PC-9 (cell line): ENCODE measurements around the gene MAN1C1. TPM values are rescaled to one million over a fixed set of nuclear protein-coding genes. Genes with fewer than 3 reads are reported as not detected.
A peak's percentile ranks its signal among the peaks of the same experiment; 100 is the strongest.

ENCODE experiments used
- BruUV-seq: library from RNA; stranded (reverse); fragments of 400-500 nt; replicated peaks from 2 replicates; lab custom pipeline; 2021; lab: Mats Ljungman, UMichigan
- CTCF ChIA-PET: fragments of 300-600 bp; sonication (Branson Sonifier 250); formaldehyde crosslinking; loops from one replicate; lab custom pipeline; 2022; ENCODE audit warnings: antibody characterized with exemption; lab: Charles Lee
- POLR2A ChIA-PET: fragments of 300-600 bp; sonication (Branson Sonifier 250); formaldehyde crosslinking; loops from one replicate; lab custom pipeline; 2022; ENCODE audit warnings: antibody characterized with exemption; ENCODE audit not compliant: unreplicated experiment; lab: Charles Lee
- DNase-seq, 2 experiments: peaks; one replicate each; pipeline versions ENCODE4 v3.0.0 to v3.0.0-alpha.2; 2015 to 2022; ENCODE audit warnings: mixed read lengths in 1 of 2
- H2AFZ ChIP-seq: fragments of 200-600 bp; sonication (generic); 2 replicates; pipeline ENCODE4 v1.8.1; 2017; ENCODE audit warnings: antibody characterized with exemption
- H3F3A ChIP-seq: fragments of 200-600 bp; sonication (generic); 2 replicates; pipeline ENCODE4 v1.8.1; 2017; ENCODE audit warnings: antibody characterized with exemption, mild to moderate bottlenecking, low read depth; ENCODE audit not compliant: insufficient read depth
- H3K27ac ChIP-seq: fragments of 200-600 bp; sonication (generic); 2 replicates; pipeline ENCODE4 v1.6.1; 2016; ENCODE audit warnings: mixed run types
- H3K27me3 ChIP-seq: fragments of 200-600 bp; sonication (generic); 2 replicates; pipeline ENCODE4 v1.6.1; 2016; ENCODE audit warnings: low read depth, mixed run types; ENCODE audit not compliant: insufficient read depth
- H3K36me3 ChIP-seq: fragments of 200-600 bp; sonication (generic); 2 replicates; pipeline ENCODE4 v1.6.1; 2016; ENCODE audit warnings: low read depth, mixed run types
- H3K4me1 ChIP-seq: fragments of 200-600 bp; sonication (generic); replicated peaks from 2 replicates; pipeline ENCODE4 v1.6.1; 2016; ENCODE audit warnings: mixed run types; ENCODE audit not compliant: insufficient read depth
- H3K4me2 ChIP-seq: fragments of 200-600 bp; sonication (generic); 2 replicates; pipeline ENCODE4 v1.6.1; 2017; ENCODE audit warnings: mixed run types
- H3K4me3 ChIP-seq: fragments of 200-600 bp; sonication (generic); 2 replicates; pipeline ENCODE4 v1.6.1; 2016; ENCODE audit warnings: mixed run types
- H3K79me2 ChIP-seq: fragments of 200-600 bp; sonication (generic); 2 replicates; pipeline ENCODE4 v1.6.1; 2017; ENCODE audit warnings: low read depth, mixed run types
- H3K9me2 ChIP-seq: fragments of 200-600 bp; sonication (generic); 2 replicates; pipeline ENCODE4 v1.8.1; 2017; ENCODE audit warnings: mild to moderate bottlenecking; ENCODE audit not compliant: insufficient read depth
- H3K9me3 ChIP-seq: fragments of 200-600 bp; sonication (generic); 2 replicates; pipeline ENCODE4 v1.8.1; 2016; ENCODE audit warnings: low read depth; ENCODE audit not compliant: insufficient read depth
- H4K20me1 ChIP-seq: fragments of 200-600 bp; sonication (generic); 2 replicates; pipeline ENCODE4 v1.8.1; 2017; ENCODE audit not compliant: insufficient read depth
- CTCF ChIP-seq: fragments of 200-600 bp; sonication (generic); conservative IDR thresholded peaks from 2 replicates; pipeline ENCODE4 v1.6.1; 2017; ENCODE audit warnings: mixed run types, antibody characterized with exemption, mild to moderate bottlenecking, moderate library complexity
- EZH2 ChIP-seq: fragments of 200-600 bp; sonication (generic); IDR thresholded peaks from 2 replicates; pipeline ENCODE4 v1.8.0; 2017; ENCODE audit warnings: antibody characterized with exemption, low read depth
- intact Hi-C: fragments of 100-400 bp; cut with micrococcal nuclease; formaldehyde crosslinking; loops from one replicate; pipeline ENCODE4 v1.10.0; 2022; ENCODE audit not compliant: unreplicated experiment
- total RNA-seq: library from RNA; stranded (reverse); gene quantifications from 2 replicates; pipeline ENCODE4 v1.2.3, GENCODE V29; 2021

MAN1C1 gene
- total RNA-seq, 1 experiment from 2014 or later, result 0.41 TPM

DNA sequence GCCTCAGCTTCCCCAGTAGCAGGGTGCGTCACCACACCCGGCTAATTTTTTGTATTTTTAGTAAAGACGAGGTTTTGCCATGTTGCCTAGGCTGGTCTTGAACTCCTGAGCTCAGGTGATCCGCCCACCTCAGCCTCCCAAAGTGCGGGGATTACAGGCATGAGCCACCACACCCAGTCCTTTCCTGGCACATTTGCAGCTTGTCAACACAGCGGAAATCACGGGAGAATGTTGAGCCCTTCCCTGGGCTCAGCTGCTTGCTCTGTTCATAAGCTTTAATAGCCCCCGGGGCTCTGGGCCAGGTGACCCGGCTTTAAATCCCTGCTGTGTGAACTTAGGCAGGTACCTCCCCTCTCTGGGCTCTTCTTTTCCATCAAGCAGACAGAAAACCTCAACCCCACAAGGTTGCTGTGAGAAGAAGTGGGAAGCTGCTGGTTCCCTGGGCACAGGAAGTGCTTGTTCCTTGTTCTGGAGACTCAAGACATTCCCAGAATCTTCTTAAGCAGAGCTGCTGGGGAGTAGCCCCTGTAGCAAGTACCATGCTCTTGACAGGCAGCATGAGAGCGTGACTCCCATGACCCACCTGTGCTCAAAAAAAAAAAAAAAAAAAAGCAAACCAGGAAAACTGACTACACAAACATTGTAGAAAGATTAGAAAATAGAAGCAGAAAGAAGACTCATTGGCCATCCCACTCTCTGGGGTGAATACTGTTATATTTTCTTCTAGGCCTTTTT, 168.9 kb downstream of the MAN1C1 start:
- H3K9me3 ChIP-seq, result no peaks in the 10 kb centered on the region
- H3K36me3 ChIP-seq, result no peaks in the 10 kb centered on the region
- no peaks in the 10 kb centered on the region for H3K27me3 ChIP-seq
- ChIA-PET CTCF (no interaction called here), POLR2A (no interaction called here)
- peaks cover 9% of the 10 kb centered on the region for H3F3A ChIP-seq
- no TSS peak for BruUV-seq
- H3K4me2 ChIP-seq, result no peak overlapping the region
- intact Hi-C loops, result no loop called here
- H3K9me2 ChIP-seq, result no peaks in the 10 kb centered on the region
- H3K4me1 ChIP-seq, result peaks cover 21% of the 10 kb centered on the region
- no peak for DNase-seq
- H3K27ac ChIP-seq, result no peak overlapping the region
- no peaks in the 10 kb centered on the region for H3K79me2 ChIP-seq
- H3K4me3 ChIP-seq, result no peak overlapping the region
- no peaks in the 10 kb centered on the region for H4K20me1 ChIP-seq
- TF ChIP-seq CTCF, result no peak
- TF ChIP-seq EZH2, result no peak
- no peak overlapping the region for H2AFZ ChIP-seq

DNA sequence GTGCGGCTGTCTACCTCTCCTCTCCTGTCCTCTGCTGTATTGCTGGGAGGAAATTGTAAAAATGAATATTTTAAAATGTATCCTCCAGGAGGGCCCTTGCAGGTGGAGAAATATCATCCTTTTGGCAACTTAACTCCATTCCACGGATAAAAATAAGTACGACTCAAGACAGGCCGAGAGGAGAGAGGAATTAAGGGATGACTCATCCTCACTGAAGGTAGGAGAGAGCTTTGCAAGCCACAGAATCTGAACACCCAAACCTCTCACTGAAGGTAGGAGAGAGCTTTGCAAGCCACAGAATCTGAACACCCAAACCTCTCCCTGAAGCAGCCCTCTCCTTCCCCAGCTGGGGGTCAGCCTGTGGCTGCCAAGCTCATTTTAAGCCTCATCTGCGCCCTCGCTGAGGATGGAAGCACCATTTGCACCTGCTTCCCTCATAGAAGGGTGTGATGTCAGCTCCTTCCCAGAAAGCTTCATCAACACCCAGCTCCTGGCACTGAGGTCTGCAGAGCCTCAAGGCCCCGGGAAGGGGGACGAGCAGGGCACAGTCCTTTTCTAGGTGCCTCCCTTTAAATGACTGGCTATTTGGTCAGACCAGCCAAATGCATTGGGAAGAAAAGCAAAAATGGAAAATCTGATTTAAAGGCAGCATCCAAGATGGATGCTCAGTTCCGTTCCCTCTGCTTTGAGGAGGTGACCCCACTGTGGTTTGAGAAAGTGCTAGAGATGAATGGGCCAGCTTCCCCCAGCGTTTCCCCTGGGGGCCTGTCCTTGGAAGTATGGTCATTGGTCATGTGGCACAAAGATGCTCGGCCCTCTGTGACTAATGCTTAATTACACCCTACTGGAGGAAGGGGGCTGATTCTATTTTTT, 170.5 kb downstream of the MAN1C1 start:
- Histone ChIP-seq H3K9me2 (no peaks in the 10 kb centered on the region), H3K4me2 (peak overlapping the region; percentile 54), H3K9me3 (no peaks in the 10 kb centered on the region), H3K79me2 (no peaks in the 10 kb centered on the region), H3K4me3 (no peak overlapping the region), H3F3A (peaks cover 9% of the 10 kb centered on the region), H3K27me3 (no peaks in the 10 kb centered on the region), H4K20me1 (no peaks in the 10 kb centered on the region), H3K27ac (no peak overlapping the region), H2AFZ (no peak overlapping the region), H3K4me1 (peaks cover 19% of the 10 kb centered on the region), H3K36me3 (no peaks in the 10 kb centered on the region)
- ChIA-PET CTCF (no interaction called here), POLR2A (interaction anchor here (0.6 kb wide), 2 partner anchors 967 to 1042 kb away, joined by 4 to 8 read pairs; partner anchors contain the start of gene CLIC4)
- no peak for TF ChIP-seq EZH2
- no peak for TF ChIP-seq CTCF
- BruUV-seq, result no TSS peak
- DNase-seq, result no peak
- intact Hi-C loops, result no loop called here

DNA sequence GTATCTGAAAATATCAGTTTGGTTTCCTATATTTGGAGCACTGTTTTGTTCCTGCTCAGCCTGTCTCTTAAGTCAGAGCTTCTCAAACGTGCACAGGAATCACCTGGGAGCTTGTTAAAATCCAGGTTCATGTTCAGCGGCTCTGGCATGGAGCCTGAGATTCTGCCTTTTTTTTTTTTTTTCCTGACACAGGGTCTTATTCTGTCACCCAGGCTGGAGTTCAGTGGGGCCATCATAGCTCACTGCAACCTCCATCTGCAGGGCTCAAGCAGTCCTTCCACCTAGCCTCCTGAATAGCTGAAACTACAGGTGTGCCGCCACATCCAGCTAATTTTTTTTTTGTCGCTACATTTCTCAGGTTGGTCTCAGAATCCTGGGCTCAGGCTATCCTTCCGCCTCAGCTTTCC, 171.2 kb downstream of the MAN1C1 start:
- no peaks in the 10 kb centered on the region for H3K36me3 ChIP-seq
- H3K9me3 ChIP-seq, result no peaks in the 10 kb centered on the region
- H3K4me1 ChIP-seq, result peaks cover 19% of the 10 kb centered on the region
- CTCF ChIA-PET, result no interaction called here
- POLR2A ChIA-PET, result no interaction called here
- no peak for DNase-seq
- no peaks in the 10 kb centered on the region for H3K79me2 ChIP-seq
- H3K27ac ChIP-seq, result no peak overlapping the region
- BruUV-seq, result no TSS peak
- peak overlapping the region; percentile 54 for H3K4me2 ChIP-seq
- no peaks in the 10 kb centered on the region for H4K20me1 ChIP-seq
- no peaks in the 10 kb centered on the region for H3K27me3 ChIP-seq
- H3K9me2 ChIP-seq, result no peaks in the 10 kb centered on the region
- TF ChIP-seq CTCF (no peak; the same call in 1 of the 2 replicates), EZH2 (no peak)
- H3K4me3 ChIP-seq, result no peak overlapping the region
- H2AFZ ChIP-seq, result no peak overlapping the region
- H3F3A ChIP-seq, result peaks cover 9% of the 10 kb centered on the region
- intact Hi-C loops, result no loop called here
